ENCODE results near the gene LCLAT1.

- TF ChIP-seq ESRRA (IDR thresholded peaks at IDR 0.05; ENCODE audit: borderline replicate concordance, low read length) (no peak), PHF8 (IDR thresholded peaks at IDR 0.05; ENCODE audit: borderline replicate concordance, low read depth) (no peak), KDM1A (IDR thresholded peaks at IDR 0.05; ENCODE audit: low read depth) (no peak), HOXB13 (CRISPR knock-in tag; IDR thresholded peaks at IDR 0.05; ENCODE audit: low read depth) (no peak), HDAC2 (IDR thresholded peaks at IDR 0.05) (no peak), POLR2A (IDR thresholded peaks at IDR 0.05; ENCODE audit: low read length) (no peak), CTCF (IDR thresholded peaks at IDR 0.05) (no peak), RFX5 (IDR thresholded peaks at IDR 0.05) (no peak), CBX8 (IDR thresholded peaks at IDR 0.05) (no peak), RAD21 (conservative IDR thresholded peaks at IDR 0.05 in 1 of 2, IDR thresholded peaks at IDR 0.05 in 1 of 2) (no peak), MYC (IDR thresholded peaks at IDR 0.05; ENCODE audit: borderline replicate concordance, low read length) (no peak), BHLHE40 (IDR thresholded peaks at IDR 0.05; ENCODE audit: low read depth, low read length) (no peak)
Measured at GRCh38 chr2:30680121-30680520, 233.1 kb downstream of the LCLAT1 start.
